Measurements from ENCODE around the gene SCGN.

GRCh38 chr6:25743868-25744267 is 91.9 kb downstream of the SCGN start:
- TF ChIP-seq CTCF (IDR thresholded peaks at IDR 0.05; ENCODE audit: low read depth, low read length, poor library complexity, severe bottlenecking) (no peak), EZH2phosphoT487 (IDR thresholded peaks at IDR 0.05; ENCODE audit: borderline replicate concordance, low read length) (no peak)
